COLO668 (cell line): Measurements from ENCODE around the gene SLC10A6.

ENCODE experiments used
- DNase-seq: peaks from one replicate; lab custom pipeline; 2025; ENCODE audit not compliant: unreplicated experiment; lab: John Stamatoyannopoulos, UW

Gene SLC10A6

DNA sequence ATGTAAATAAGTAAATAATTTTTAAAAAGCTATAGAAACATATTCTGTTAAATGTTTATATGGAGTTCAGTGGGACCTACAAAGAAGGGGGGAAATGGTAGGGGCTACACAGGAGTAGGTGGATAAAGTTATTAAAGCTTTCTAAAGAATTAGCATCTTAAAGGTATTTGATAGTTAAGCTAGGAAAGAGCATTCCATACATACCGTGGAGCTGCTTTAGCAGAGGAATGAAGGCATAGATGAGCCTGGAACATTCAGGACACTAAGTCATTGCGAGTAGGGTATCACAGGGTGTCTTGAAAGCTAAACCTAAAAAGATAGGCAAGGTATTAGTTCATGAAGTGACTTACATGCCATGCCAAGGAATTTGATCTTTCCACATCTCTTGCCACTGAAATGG, 60.4 kb downstream of the SLC10A6 start:
- no peak for DNase-seq

DNA sequence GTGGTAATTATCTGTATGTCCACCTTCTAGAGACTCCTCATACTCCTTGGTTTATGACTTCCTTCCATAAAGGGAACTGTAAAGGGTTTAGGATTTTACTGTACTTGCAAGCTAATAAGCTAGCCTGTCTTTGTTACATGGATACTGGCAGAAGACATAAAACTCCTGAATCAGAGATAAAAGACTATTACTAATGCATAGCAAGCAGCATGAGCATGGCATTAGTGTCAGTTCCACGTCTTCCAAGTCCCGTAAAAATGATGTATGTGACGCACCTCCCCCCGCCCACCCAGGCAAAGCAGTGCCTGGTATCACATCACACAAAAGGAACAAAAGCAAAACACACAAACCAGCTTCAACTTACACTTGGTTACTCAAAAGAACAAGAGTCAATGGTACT, 71.0 kb downstream of the SLC10A6 start:
- no peak for DNase-seq

DNA sequence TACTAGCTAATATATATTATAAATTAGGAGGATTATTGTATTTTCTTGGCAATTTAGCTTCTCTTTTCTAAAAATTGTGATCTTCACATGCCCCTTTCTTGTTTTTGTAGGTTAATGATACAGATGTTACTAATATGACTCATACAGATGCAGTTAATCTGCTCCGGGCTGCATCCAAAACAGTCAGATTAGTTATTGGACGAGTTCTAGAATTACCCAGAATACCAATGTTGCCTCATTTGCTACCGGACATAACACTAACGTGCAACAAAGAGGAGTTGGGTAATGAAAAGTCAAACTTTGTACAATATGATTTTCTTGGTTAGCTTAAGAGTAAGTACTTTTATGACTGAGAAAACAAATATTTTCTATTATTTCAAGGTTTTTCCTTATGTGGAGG, 74.1 kb downstream of the SLC10A6 start:
- DNase-seq: no peak
